K562 (cell line): ENCODE results near the gene CEP131. TPM values are rescaled to one million over a fixed set of nuclear protein-coding genes. Genes with fewer than 3 reads are reported as not detected.

Experiments
- MAFK ChIP-seq: IDR thresholded peaks from 2 replicates; pipeline ENCODE4 v1.6.1; 2011; ENCODE audit warnings: low read length, improper control_type of control experiment
- MGA ChIP-seq: fragments of 450-650 bp; IDR thresholded peaks from 2 replicates; pipeline ENCODE4 v1.6.1; 2016; ENCODE audit warnings: mild to moderate bottlenecking, moderate library complexity
- POLR2AphosphoS5 ChIP-seq: IDR thresholded peaks from 2 replicates; pipeline ENCODE4 v1.6.1; 2011; ENCODE audit warnings: mild to moderate bottlenecking, low read depth, low read length, moderate library complexity; ENCODE audit not compliant: control insufficient read depth, insufficient read depth
- TFE3 ChIP-seq: fragments of 450-650 bp; formaldehyde crosslinking; IDR thresholded peaks from 2 replicates; pipeline ENCODE4 v1.4.0; 2020; ENCODE audit warnings: mild to moderate bottlenecking, mixed read lengths
- ZBTB12 ChIP-seq: fragments of 250-450 bp; sonication (Bioruptor Pico); IDR thresholded peaks from 2 replicates; pipeline ENCODE4 v1.4.0; 2020
- ZFX ChIP-seq: sonication (generic); formaldehyde crosslinking; IDR thresholded peaks from 2 replicates; pipeline ENCODE4 v1.8.0; 2022; ENCODE audit warnings: mild to moderate bottlenecking, missing genetic modification reagents, moderate library complexity
- ZMIZ1 ChIP-seq, 2 experiments: fragments of 150-350 bp in 1 of 2; IDR thresholded peaks; 2 replicates each; pipeline ENCODE4 v1.6.1; 2012 to 2016; ENCODE audit warnings: low read depth in 2 of 2, low read length in 2 of 2, mild to moderate bottlenecking in 1 of 2, moderate library complexity in 1 of 2
- polyA plus RNA-seq, 8 experiments: library from polyadenylated mRNA; depleted of rRNA in 4 of 8; stranded (reverse) in 5 of 8; unstranded in 3 of 8; fragments of >200 nt; fragmentation: Nextera tagmentation in 2 of 8; fragmentation: Illumina TruSeq in 1 of 8; extraction: Ambion mirVana in 2 of 8; extraction: Trizol in 1 of 8; gene quantifications; 2 replicates each; pipeline versions ENCODE4 v1.2.1 to v1.2.3, GENCODE V29; 2011 to 2014; ENCODE audit warnings: inconsistent platforms in 1 of 8, missing spikeins in 1 of 8
- total RNA-seq, 7 experiments: library from RNA; depleted of rRNA in 6 of 7; stranded (reverse); fragments of >200 nt in 6 of 7; fragmentation: Illumina TruSeq in 2 of 7; extraction: Trizol in 2 of 7; gene quantifications; 2 replicates each; pipeline versions ENCODE4 v1.2.1 to v1.2.3, GENCODE V29; 2011 to 2021; ENCODE audit warnings: low replicate concordance in 1 of 7

Gene CEP131
- total and polyA plus RNA-seq, 9 of the 15 experiments (the other 6 are each of a cell fraction or from before 2014, with no cell fraction given), result 0.24 to 21.2 (median 2.3) TPM

GRCh38 chr17:81222906-81223761 is at the start of gene CEP131 (continued):
- peak; percentile 99 for TF ChIP-seq MGA
- TF ChIP-seq ZFX (CRISPR knock-in tag), result peak; percentile 92
- TF ChIP-seq POLR2AphosphoS5, result peak; percentile 49; the same call in 1 of the 2 replicates
- TF ChIP-seq TFE3, result no peak
- no peak for TF ChIP-seq MAFK
- no peak for TF ChIP-seq ZMIZ1 (IDR thresholded peaks at IDR 0.05; ENCODE audit: low read depth in 2 of 2, low read length in 2 of 2)
- peak; percentile 70; the same call in 1 of the 2 replicates for TF ChIP-seq ZBTB12 (CRISPR knock-in tag)
